Measurements from ENCODE around the gene SECISBP2. TPM values are rescaled to one million over a fixed set of nuclear protein-coding genes. Genes with fewer than 3 reads are reported as not detected.

SECISBP2 gene
- total RNA-seq, 1 donor from 2014 or later, result 25.5 TPM

DNA sequence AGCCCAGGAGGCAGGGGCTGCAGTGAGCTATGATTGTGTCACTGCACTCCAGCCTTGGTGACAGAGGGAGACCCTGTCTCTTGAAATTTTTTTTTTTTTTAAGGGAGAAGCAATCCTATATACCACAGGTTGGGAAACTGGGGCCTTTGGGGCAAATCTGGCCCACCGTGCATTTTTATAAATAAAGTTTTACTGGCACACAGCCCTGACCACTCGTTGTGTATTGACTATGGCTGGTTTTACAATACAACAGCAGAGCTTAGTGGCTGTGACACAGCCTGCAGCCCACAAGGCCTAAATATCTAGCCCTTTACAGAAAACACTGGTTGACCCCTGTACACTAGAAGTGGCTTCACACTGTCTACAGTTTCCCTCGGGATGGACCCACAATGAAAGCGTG is 58.0 kb downstream of the SECISBP2 start:
- no peaks in the 10 kb centered on the region for H3K36me3 ChIP-seq (ENCODE audit: control insufficient read depth, insufficient read depth, low read length)
- DNase-seq (ENCODE audit: low read depth) (no peak), FAIRE-seq (no peak)
- H3K4me3 ChIP-seq (ENCODE audit: low read depth, low read length), result no peak overlapping the region
- H3K27me3 ChIP-seq (ENCODE audit: control insufficient read depth, insufficient read depth, low read length), result no peaks in the 10 kb centered on the region
- no peak for TF ChIP-seq CTCF (IDR thresholded peaks at IDR 0.05; ENCODE audit: insufficient read depth, low read length, severe bottlenecking)

DNA sequence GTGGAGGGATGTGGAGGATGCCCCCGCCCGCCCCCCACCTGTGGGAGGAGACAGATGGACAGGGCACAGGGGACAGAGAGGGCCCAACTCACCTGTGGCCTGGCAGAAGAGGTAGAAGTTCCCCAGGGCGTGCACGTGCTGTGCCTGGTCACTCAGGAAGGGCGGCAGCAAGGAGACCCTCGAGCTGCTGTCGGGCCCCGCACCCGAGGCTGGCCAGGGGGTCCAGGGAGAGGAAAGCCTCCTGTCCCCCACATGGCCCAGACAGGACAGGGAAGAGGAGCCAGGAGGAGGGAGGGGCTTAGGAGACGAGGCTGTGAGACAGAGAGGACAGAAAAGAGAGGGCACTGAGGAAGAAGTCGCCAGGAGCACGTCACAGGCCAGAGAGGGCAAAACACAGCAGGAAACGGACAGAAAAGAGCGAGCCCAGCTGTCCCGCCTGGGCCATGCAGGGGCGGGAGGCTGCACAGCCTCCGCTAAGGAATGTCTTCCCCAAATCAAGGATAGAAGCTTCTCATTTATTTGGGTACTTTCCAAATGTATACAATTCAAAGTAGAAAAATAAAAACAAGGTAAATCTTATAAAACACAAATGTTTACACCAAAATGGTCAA is 58.5 kb downstream of the SECISBP2 start:
- Histone ChIP-seq H3K27me3 (ENCODE audit: control insufficient read depth, insufficient read depth, low read length) (no peaks in the 10 kb centered on the region), H3K36me3 (ENCODE audit: control insufficient read depth, insufficient read depth, low read length) (no peaks in the 10 kb centered on the region), H3K4me3 (ENCODE audit: low read depth, low read length) (no peak overlapping the region)
- FAIRE-seq, result no peak
- no peak for DNase-seq (ENCODE audit: low read depth)
- no peak for TF ChIP-seq CTCF (IDR thresholded peaks at IDR 0.05; ENCODE audit: insufficient read depth, low read length, severe bottlenecking)

- TF ChIP-seq CTCF (IDR thresholded peaks at IDR 0.05; ENCODE audit: insufficient read depth, low read length, severe bottlenecking), result no peak
- FAIRE-seq, result no peak
- no peaks in the 10 kb centered on the region for H3K36me3 ChIP-seq (ENCODE audit: control insufficient read depth, insufficient read depth, low read length)
These were observed 59.1 kb downstream of the SECISBP2 start for GRCh38 chr9:89377411-89377810.

GRCh38 chr9:89378541-89378940 is 60.2 kb downstream of the SECISBP2 start:
- no peak overlapping the region for H3K4me3 ChIP-seq (ENCODE audit: low read depth, low read length)
- no peak for TF ChIP-seq CTCF (IDR thresholded peaks at IDR 0.05; ENCODE audit: insufficient read depth, low read length, severe bottlenecking)
- DNase-seq (ENCODE audit: low read depth) (no peak), FAIRE-seq (peak; percentile 55)
- no peaks in the 10 kb centered on the region for H3K36me3 ChIP-seq (ENCODE audit: control insufficient read depth, insufficient read depth, low read length)
- no peaks in the 10 kb centered on the region for H3K27me3 ChIP-seq (ENCODE audit: control insufficient read depth, insufficient read depth, low read length)

More at GRCh38 chr9:89377411-89377810, 59.1 kb downstream of the SECISBP2 start:
- Histone ChIP-seq H3K4me3 (ENCODE audit: low read depth, low read length) (no peak overlapping the region), H3K27me3 (ENCODE audit: control insufficient read depth, insufficient read depth, low read length) (no peaks in the 10 kb centered on the region)
- no peak for DNase-seq (ENCODE audit: low read depth)

- FAIRE-seq (no peak), DNase-seq (ENCODE audit: low read depth) (no peak)
- no peaks in the 10 kb centered on the region for H3K27me3 ChIP-seq (ENCODE audit: control insufficient read depth, insufficient read depth, low read length)
- no peak overlapping the region for H3K4me3 ChIP-seq (ENCODE audit: low read depth, low read length)
- no peak for TF ChIP-seq CTCF (IDR thresholded peaks at IDR 0.05; ENCODE audit: insufficient read depth, low read length, severe bottlenecking)
- no peaks in the 10 kb centered on the region for H3K36me3 ChIP-seq (ENCODE audit: control insufficient read depth, insufficient read depth, low read length)
These were observed 60.7 kb downstream of the SECISBP2 start for GRCh38 chr9:89379031-89379430.

DNA sequence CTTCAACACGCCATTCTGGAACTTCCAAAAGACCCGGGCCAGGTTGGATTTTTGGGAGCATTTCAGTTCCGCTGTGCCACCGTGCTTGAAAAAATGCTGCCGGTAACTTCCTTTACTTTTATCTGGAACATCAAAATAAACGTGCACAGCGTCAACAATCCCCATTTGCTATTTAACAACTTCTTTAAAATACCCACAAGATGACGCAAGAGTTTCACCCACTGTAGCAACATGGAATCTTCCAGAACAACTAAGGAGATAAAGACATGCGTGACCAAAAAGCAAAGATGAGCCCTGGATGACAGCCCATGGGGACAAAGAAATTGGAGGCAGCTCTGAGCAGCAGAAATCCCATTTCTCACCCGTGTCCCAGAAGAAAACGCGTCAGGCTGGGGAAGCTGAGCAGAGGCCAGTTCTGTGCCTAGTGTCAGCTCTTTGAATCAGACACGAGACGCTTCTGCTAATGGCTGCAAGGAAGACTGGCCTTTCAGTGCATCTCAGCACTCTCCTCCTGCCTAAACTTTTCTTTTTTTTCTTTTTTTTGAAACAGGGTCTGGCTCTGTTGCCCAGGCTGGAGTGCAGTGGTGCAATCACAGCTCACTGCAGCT is 61.3 kb downstream of the SECISBP2 start:
- H3K4me3 ChIP-seq (ENCODE audit: low read depth, low read length), result no peak overlapping the region
- no peaks in the 10 kb centered on the region for H3K27me3 ChIP-seq (ENCODE audit: control insufficient read depth, insufficient read depth, low read length)
- no peak for TF ChIP-seq CTCF (IDR thresholded peaks at IDR 0.05; ENCODE audit: insufficient read depth, low read length, severe bottlenecking)
- DNase-seq (ENCODE audit: low read depth) (no peak), FAIRE-seq (no peak)
- H3K36me3 ChIP-seq (ENCODE audit: control insufficient read depth, insufficient read depth, low read length), result no peaks in the 10 kb centered on the region
